ENCODE data around the gene SARDH. TPM values are rescaled to one million over a fixed set of nuclear protein-coding genes. Genes with fewer than 3 reads are reported as not detected.

SARDH gene
- total and polyA plus RNA-seq, 2 of the 13 experiments (the other 11 are each of a cell fraction or from before 2014, with no cell fraction given): 11.6 to 34.9 TPM

DNA sequence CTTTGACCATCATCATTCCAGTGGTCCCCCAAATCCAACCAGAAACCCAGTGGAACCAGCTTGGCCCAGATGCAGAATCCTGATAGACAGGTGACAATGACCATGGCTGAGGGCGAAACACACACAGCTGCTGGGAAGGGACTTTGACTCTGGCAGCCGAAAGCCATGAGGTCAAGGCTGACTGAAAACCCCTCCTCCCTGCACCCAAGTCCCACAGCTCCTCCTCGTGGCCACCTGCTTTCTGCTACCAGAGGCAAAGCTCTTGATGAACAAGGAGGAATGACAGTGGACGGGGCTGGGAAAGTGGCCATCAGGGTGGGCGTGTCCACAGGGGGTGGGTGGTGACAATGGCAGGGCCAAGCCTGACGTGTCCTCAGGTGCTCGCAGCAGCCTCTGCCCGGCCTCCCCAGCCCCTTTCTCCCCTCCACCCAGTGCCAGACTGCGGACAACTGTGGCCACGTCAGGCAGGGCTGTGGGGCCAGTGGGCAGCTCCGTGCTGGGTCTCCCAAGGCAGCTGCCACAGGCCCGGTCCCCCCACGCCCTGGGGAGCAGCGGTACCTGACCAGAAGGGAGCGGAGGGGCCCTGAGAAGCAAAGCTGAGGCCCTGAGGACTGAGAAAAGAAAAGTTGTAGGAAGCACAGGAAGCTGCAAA is 30.8 kb upstream of the SARDH start (continued):
- TF ChIP-seq NRL (CRISPR knock-in tag; IDR thresholded peaks at IDR 0.05; ENCODE audit: borderline replicate concordance): no peak
- TF ChIP-seq ZNF292 (CRISPR knock-in tag; IDR thresholded peaks at IDR 0.05; ENCODE audit: borderline replicate concordance, low read depth): no peak; the same call in 1 of the 2 replicates
- TF ChIP-seq TMF1 (CRISPR knock-in tag; IDR thresholded peaks at IDR 0.05; ENCODE audit: low read depth): no peak
- peak; percentile 52; the same call in 1 of the 2 replicates for TF ChIP-seq ELF3 (CRISPR knock-in tag; IDR thresholded peaks at IDR 0.05)
- no peak for TF ChIP-seq ZNF530 (CRISPR knock-in tag; IDR thresholded peaks at IDR 0.05; ENCODE audit: low read depth)
- TF ChIP-seq, protein P1, sequence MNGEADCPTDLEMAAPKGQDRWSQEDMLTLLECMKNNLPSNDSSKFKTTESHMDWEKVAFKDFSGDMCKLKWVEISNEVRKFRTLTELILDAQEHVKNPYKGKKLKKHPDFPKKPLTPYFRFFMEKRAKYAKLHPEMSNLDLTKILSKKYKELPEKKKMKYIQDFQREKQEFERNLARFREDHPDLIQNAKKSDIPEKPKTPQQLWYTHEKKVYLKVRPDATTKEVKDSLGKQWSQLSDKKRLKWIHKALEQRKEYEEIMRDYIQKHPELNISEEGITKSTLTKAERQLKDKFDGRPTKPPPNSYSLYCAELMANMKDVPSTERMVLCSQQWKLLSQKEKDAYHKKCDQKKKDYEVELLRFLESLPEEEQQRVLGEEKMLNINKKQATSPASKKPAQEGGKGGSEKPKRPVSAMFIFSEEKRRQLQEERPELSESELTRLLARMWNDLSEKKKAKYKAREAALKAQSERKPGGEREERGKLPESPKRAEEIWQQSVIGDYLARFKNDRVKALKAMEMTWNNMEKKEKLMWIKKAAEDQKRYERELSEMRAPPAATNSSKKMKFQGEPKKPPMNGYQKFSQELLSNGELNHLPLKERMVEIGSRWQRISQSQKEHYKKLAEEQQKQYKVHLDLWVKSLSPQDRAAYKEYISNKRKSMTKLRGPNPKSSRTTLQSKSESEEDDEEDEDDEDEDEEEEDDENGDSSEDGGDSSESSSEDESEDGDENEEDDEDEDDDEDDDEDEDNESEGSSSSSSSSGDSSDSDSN (CRISPR knock-in tag; IDR thresholded peaks at IDR 0.05): no peak
- no peak for TF ChIP-seq ZNF569 (CRISPR knock-in tag; IDR thresholded peaks at IDR 0.05; ENCODE audit: borderline replicate concordance)
- peak; percentile 63 for TF ChIP-seq SOX5 (CRISPR knock-in tag; IDR thresholded peaks at IDR 0.05; ENCODE audit: borderline replicate concordance)
- peak; percentile 65; the same call in 1 of the 2 replicates for TF ChIP-seq ZNF501 (CRISPR knock-in tag; IDR thresholded peaks at IDR 0.05)
- TF ChIP-seq PHF21A (CRISPR knock-in tag; IDR thresholded peaks at IDR 0.05): no peak
- no peak for TF ChIP-seq ZSCAN12 (CRISPR knock-in tag; IDR thresholded peaks at IDR 0.05)
- TF ChIP-seq CENPT (CRISPR knock-in tag; IDR thresholded peaks at IDR 0.05; ENCODE audit: low read depth): no peak
- TF ChIP-seq, protein P2, sequence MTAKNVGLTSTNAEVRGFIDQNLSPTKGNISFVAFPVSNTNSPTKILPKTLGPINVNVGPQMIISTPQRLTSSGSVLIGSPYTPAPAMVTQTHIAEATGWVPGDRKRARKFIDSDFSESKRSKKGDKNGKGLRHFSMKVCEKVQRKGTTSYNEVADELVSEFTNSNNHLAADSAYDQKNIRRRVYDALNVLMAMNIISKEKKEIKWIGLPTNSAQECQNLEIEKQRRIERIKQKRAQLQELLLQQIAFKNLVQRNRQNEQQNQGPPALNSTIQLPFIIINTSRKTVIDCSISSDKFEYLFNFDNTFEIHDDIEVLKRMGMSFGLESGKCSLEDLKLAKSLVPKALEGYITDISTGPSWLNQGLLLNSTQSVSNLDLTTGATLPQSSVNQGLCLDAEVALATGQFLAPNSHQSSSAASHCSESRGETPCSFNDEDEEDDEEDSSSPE (CRISPR knock-in tag; IDR thresholded peaks at IDR 0.05): peak; percentile 48; the same call in 1 of the 2 replicates
- TF ChIP-seq, protein P3, sequence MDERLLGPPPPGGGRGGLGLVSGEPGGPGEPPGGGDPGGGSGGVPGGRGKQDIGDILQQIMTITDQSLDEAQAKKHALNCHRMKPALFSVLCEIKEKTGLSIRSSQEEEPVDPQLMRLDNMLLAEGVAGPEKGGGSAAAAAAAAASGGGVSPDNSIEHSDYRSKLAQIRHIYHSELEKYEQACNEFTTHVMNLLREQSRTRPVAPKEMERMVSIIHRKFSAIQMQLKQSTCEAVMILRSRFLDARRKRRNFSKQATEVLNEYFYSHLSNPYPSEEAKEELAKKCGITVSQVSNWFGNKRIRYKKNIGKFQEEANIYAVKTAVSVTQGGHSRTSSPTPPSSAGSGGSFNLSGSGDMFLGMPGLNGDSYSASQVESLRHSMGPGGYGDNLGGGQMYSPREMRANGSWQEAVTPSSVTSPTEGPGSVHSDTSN (CRISPR knock-in tag; IDR thresholded peaks at IDR 0.05): peak; percentile 41
- no peak for TF ChIP-seq SMAD1 (CRISPR knock-in tag; IDR thresholded peaks at IDR 0.05; ENCODE audit: borderline replicate concordance, low read depth)
- TF ChIP-seq ZNF468 (CRISPR knock-in tag; IDR thresholded peaks at IDR 0.05): no peak
- no peak for TF ChIP-seq ZNF547 (CRISPR knock-in tag; IDR thresholded peaks at IDR 0.05)
- peak; percentile 87 for TF ChIP-seq AKAP8 (CRISPR knock-in tag; IDR thresholded peaks at IDR 0.05)
- TF ChIP-seq, protein P4, sequence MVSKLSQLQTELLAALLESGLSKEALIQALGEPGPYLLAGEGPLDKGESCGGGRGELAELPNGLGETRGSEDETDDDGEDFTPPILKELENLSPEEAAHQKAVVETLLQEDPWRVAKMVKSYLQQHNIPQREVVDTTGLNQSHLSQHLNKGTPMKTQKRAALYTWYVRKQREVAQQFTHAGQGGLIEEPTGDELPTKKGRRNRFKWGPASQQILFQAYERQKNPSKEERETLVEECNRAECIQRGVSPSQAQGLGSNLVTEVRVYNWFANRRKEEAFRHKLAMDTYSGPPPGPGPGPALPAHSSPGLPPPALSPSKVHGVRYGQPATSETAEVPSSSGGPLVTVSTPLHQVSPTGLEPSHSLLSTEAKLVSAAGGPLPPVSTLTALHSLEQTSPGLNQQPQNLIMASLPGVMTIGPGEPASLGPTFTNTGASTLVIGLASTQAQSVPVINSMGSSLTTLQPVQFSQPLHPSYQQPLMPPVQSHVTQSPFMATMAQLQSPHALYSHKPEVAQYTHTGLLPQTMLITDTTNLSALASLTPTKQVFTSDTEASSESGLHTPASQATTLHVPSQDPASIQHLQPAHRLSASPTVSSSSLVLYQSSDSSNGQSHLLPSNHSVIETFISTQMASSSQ (IDR thresholded peaks at IDR 0.05; ENCODE audit: low read depth): no peak
- TF ChIP-seq, protein P4 (CRISPR knock-in tag; IDR thresholded peaks at IDR 0.05; ENCODE audit: borderline replicate concordance): peak; percentile 70; the same call in 1 of the 2 replicates
